HG02981 (cell line): ENCODE data around the gene GLB1L.
A peak's percentile ranks its signal among the peaks of the same experiment; 100 is the strongest.

Source experiments
- ATAC-seq: cut with Tn5 transposase; IDR thresholded peaks from one replicate; pipeline ENCODE4 v1.9.1; 2021; ENCODE audit warnings: mild to moderate bottlenecking, moderate library complexity; ENCODE audit not compliant: unreplicated experiment

Gene GLB1L

DNA sequence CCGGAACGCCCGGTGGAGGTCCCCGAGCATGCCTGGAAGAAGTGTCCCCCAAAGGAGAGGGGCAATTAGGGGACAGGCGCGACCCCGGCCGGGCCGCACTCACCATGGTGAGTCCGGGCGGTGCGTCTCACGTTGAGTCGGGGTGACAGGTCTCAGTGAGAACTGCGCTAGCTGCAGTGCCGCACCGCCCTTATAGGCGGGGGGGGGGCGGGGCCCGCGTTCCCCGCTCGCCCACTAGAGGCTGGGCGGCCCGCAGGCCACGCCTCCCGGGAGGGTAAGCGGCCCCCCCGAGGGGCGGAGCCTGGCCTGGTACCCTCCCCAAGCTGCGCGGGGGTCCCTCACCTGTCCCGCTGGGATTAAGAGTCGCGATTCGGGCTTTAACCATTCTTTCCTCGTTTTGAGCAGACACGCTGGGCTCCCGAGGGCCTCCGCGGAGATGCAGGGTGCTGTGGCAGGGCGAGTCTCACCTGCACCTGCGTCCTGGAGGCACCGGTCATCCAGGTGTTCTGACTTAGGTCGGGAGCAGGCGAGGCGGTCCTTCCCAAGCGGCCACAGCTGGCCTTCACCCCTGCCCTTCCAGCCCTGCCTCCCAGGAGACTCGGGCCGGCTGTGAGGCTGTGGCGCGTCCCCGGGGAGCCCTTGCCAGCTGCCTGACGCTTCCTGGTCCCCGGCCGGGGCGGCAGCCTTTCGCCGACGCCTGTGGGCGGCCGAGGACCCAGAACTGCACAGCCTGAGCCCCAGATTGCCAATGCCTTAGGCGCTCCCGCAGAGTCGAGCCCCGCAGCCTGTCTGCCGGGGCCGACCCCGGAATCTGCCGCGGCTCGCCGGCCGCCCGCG lies 8.7 kb upstream of the GLB1L start, which contains the start of gene TUBA4A:
TSS of gene TUBA4A (minus strand) at position 166 of the 837 bp plus-strand sequence. CDS start at position 106, 60 bp downstream.
- peak; percentile 49 for ATAC-seq

DNA sequence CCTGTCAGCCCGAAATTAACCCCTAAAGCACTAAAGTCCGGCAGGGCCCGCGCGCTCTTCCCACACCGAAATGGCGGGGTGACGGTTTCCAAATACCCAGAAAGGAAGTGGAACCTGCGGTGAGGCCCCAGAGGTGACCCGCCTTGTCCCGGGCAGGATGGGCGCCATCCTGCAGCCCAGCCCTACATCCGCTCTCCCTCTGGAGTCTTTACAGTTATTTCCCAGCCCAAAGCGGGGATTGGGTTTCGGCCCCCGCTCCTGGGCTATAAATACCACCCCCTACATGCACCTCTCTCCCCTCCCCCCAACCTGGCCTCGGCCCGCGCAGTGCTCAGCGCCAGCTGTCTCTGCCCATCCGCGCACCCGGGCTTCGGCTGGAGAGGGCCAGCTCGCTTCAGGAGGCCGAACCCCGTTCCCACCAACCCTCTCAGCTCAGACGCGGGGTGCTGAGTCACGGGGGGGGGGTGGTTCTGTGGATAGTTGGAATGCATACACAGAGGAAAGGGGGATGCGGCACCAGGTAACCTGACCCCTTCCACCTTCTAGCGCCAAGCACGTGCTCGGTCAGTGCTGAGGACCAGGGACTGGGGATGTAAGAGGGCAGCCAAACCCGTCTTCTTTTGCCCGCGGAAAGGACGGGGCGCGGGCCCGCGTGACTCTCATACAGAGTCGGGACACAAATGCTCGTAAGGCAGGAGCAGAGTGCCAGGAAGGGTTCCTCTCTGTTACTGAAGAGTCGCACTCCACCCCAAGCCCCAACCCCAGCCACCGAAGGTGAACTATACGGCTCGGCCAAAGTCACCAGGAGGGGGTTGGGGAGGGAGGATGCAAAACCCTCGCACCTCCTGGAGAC lies 7.9 kb upstream of the GLB1L start, which contains the start of gene TUBA4B:
TSS of gene TUBA4B (plus strand) at position 344 of the 853 bp plus-strand sequence. CDS start at position 509, 165 bp downstream.
- peak; percentile 9 for ATAC-seq

DNA sequence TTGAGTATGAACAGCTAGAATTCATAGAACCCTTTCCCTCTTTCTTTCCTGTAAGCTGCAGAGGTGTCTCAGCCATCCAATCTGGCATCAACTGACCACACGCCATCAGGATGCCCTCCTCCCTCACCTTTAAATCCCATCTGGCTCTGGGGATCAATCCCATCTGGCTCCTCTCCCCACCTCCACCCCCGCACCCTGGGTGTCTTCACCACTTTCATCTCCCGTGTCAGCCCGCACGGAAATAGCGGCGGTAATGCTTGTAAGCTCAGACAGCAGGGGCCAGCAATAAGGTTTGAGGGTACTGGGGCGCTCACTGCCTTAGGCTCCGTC lies 7.3 kb upstream of the GLB1L start:
- ATAC-seq = no peak

DNA sequence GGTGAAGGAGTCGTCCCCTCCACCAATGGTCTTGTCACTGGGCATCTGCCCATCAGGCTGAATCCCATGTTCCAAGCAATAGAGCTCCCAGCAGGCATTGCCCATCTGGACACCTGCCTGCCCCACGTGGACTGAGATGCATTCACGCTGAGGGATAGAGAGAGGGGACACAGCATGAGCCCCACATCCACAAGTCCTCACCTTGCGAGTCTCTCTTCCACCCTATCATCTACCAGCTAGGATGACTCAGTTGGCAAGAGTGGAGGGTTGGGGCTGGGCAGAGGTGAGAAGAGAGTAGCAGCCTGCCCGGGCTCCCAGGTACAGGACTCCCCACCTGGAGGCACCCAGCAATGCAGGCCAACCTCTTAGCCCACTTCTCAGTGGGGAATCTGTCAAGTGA lies 6.8 kb upstream of the GLB1L start:
- ATAC-seq = no peak

DNA sequence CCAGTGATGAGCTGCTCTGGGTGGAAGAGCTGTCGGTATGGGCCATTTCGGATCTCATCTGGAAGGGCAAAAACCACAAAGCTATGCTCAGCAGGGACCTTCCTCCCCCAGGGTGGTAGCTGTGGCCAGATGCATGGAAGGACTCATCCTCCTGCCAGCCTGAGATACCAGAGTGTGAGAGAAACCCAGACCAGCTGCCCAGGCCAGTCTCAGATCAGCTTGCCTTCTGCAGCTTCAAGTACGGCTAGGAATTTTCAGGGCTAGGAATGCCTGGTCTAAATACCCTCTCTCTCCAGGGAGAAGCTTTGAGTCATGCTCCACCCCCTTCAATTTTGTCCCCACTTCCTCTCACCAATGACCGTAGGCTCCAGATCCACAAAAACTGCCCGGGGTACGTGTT lies 6.4 kb upstream of the GLB1L start:
- no peak for ATAC-seq

- no peak for ATAC-seq
Observed at GRCh38 chr2:219250049-219250781, 5.0 kb upstream of the GLB1L start.

- peak; percentile 48 for ATAC-seq
Observed at GRCh38 chr2:219249203-219249980, 4.1 kb upstream of the GLB1L start.

DNA sequence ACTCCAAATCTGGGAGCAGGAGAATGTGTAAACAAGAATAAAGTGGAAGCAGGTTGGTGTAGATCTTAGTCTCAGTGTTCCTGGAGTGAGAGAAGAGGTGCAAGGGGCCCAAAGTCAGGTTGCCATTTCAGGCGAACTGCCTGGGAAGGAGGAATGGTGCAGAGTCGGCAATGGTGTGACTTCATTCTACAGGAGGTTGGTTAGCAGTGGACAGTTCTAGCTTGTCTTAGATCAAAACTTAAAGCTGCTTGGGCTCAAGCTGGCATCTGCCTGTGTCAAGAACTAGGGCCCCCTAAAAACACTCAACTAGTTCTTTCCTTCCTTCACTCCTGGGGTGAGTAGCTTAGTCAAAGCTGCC lies 3.6 kb upstream of the GLB1L start:
- ATAC-seq = no peak

DNA sequence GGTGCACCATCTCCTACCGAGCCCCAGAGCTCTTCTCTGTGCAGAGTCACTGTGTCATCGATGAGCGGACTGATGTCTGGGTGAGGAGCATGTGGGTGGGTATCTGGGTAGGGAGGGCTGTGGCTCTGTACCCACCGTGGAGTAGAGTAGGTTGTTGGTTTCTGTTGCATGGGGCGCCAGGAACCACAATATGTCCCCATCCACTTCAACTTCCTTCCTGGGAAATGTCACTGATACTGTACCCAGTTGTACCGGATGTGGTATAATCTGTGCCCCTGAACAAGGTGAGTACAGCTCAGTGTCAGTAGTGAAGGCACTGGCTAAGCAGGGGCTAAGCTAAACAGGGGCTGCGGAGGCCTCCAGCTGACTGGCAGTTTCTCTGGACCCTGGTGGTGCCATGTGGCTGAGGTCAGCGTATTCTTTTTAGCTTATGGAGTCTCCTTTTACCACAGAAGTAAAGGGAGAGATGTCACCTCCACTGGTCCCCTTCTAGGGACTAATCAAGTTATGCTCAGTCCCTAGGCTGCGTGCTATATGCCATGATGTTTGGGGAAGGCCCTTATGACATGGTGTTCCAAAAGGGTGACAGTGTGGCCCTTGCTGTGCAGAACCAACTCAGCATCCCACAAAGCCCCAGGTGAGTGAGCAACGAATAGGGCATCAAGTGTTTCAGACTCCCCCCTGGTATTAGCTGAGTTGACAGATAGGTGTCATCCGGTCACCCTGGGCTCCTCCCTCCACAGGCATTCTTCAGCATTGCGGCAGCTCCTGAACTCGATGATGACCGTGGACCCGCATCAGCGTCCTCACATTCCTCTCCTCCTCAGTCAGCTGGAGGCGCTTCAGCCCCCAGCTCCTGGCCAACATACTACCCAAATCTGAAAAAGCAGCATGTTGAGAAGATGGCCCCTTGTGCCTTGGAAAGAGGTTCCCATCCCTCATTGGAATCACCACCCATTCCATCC lies 2.7 kb upstream of the GLB1L start:
- no peak for ATAC-seq

DNA sequence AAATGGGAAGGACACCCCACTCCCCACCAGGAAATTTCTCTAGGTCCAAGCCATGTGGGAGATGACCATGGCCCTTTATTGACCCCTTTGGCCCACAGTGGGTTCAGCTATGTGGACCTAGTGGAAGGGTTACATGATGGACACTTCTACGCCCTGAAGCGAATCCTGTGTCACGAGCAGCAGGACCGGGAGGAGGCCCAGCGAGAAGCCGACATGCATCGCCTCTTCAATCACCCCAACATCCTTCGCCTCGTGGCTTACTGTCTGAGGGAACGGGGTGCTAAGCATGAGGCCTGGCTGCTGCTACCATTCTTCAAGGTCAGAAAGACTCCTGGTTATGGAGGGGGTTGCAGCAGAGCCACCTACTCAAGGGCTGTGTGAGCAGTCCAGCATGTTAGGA lies 1.3 kb upstream of the GLB1L start:
- ATAC-seq = no peak

DNA sequence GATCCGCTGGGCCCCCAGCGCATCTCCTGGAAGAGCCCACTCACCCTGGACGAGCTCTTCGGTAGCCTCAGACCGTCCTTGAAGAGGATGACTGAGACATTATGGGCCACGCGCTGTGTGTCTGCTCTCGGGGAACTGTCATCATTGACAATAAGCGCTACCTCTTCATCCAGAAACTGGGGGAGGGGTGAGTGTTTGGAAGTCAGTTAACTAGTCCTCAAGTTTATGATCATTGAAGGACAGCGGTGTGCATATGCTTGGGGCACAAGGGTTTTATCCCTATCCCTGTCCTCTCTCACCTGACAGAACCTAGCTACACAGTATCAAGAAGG lies 621 bp upstream of the GLB1L start:
- ATAC-seq = no peak

DNA sequence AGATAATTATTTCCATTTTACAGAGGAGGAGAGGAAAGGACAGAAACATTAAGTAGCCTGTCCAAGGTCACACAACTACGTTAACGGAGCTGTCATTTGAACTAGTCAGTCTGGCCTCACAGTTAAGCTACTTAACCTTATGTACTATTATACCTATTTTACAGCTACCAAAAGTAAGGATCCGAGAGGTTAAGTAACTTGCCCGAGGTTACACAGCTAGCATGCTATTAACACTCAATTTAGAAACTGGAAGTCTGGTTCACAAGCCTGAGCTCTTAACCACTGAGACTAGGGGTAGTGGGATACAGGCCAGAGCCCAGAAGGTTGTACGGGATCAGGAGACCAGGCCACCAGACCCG lies 476 bp downstream of the GLB1L start:
- ATAC-seq = no peak

GRCh38 chr2:219243291-219243761 lies 1.9 kb downstream of the GLB1L start:
- no peak for ATAC-seq

GRCh38 chr2:219234331-219234730 lies 10.9 kb downstream of the GLB1L start:
- no peak for ATAC-seq

DNA sequence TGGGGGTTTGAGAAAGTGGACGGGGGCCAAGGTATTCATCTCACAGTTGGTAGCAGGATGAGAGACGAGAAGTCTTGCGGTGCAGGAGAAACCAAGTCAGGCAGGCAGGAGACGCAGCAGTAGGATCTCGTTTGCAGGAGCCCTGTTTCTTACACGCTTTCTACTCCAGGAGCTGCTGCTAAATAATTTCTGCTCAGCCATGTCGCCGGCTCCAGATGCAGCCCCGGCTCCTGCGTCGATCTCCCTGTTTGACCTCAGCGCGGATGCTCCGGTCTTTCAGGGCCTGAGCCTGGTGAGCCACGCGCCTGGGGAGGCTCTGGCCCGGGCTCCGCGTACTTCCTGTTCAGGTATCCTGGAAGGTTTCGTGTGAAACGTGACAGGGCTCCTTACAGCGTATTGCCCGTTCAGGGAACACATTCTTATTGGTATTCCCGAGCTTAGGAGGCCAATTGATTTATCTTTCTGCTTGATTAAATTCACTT lies 15.1 kb downstream of the GLB1L start:
- ATAC-seq = peak; percentile 16

DNA sequence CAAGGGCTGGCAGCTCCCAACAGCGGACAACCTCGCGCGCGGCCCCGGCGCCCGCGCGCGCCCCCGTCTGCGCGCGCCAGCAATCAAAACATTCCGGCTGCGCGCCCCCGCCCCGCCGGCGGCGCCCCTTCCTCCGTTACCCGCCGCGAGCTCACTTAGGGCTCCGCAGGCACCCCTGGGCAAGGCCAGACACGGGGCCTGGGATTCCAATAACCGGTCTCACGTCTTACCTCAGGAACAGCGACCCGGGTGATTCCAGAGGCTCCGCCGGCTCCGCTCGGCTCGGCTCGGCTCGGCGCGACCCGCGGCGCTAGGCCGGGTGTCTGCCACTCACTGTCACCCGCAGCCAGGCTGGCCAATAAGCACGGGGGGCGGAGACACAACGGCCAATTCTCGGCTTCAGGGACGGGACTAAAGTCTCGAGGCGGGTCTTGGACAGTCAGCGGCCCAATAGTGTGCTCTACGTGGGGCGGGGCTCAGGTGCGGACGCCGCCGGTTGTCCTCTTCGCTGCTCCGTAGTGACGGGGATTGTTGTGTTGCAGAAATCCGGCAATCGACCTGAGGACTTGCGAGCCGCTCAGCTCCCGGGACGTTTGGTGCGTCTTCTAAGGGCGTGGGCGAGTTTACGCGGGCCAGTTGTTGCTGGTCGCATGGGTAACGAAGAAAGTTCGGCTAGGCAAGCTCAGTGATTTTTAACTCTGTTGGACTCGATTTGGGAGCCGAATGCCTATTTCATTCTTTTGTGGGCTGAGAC lies 15.8 kb downstream of the GLB1L start, which contains the start of the genes ANKZF1 and ATG9A:
TSS of gene ANKZF1 (plus strand) at position 502 of the 754 bp plus-strand sequence. CDS start 452 bp downstream, outside the sequence.
TSS of gene ATG9A (minus strand) at position 332 of the 754 bp plus-strand sequence. CDS start 1,612 bp downstream, outside the sequence.
- peak; percentile 96 for ATAC-seq

DNA sequence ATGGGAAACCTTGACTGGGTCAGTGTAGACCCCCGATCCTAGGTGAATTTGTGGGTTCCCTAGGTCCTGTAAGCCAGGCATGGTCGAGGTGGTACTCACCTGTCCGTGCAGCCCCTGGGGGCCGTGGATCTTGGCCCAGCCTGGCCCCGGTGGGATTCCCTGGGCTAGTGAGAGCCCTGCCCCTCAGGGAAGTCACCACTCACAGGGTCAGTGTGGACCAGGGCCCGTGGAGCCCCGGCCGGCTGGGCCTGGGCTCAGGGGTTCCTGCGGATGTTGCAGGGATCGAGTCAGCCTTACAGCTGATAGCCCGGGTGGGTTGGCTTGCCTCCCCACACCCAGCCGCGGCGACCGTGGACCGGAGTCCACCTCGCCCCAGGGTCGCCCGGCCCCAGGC lies 16.3 kb downstream of the GLB1L start:
- no peak for ATAC-seq
